ENCODE data around the gene PMFBP1.

Gene PMFBP1

GRCh38 chr16:72172105-72173034 lies at the start of gene PMFBP1:
Gene PMFBP1 (minus strand): TSS chr16:72172155. CDS start chr16:72171208, 947 bp downstream.
- peak in 1 of 2 experiments; percentile 25 for DNase-seq

- no peak for DNase-seq
Observed at GRCh38 chr16:72221630-72222024, 49.7 kb upstream of the PMFBP1 start.

- DNase-seq = no peak
Observed at GRCh38 chr16:72220875-72221629, 49.1 kb upstream of the PMFBP1 start.

GRCh38 chr16:72219282-72219681 lies 47.3 kb upstream of the PMFBP1 start:
- DNase-seq = no peak

GRCh38 chr16:72216767-72217166 lies 44.8 kb upstream of the PMFBP1 start:
- DNase-seq = no peak

GRCh38 chr16:72214821-72215220 lies 42.9 kb upstream of the PMFBP1 start:
- no peak for DNase-seq

GRCh38 chr16:72211110-72211509 lies 39.2 kb upstream of the PMFBP1 start:
- DNase-seq = no peak

- no peak for DNase-seq
Observed at GRCh38 chr16:72210555-72210954, 38.6 kb upstream of the PMFBP1 start.

GRCh38 chr16:72210072-72210471 lies 38.1 kb upstream of the PMFBP1 start:
- DNase-seq = no peak

- no peak for DNase-seq
Observed at GRCh38 chr16:72206299-72206698, 34.3 kb upstream of the PMFBP1 start.

- DNase-seq = peak; percentile 31
Observed at GRCh38 chr16:72203401-72203800, 31.4 kb upstream of the PMFBP1 start.

- no peak for DNase-seq
Observed at GRCh38 chr16:72202014-72202413, 30.1 kb upstream of the PMFBP1 start.

- DNase-seq = no peak
Observed at GRCh38 chr16:72201387-72201786, 29.4 kb upstream of the PMFBP1 start.

GRCh38 chr16:72199761-72200337 lies 27.9 kb upstream of the PMFBP1 start:
- DNase-seq = no peak

- DNase-seq = no peak
Observed at GRCh38 chr16:72198771-72199201, 26.8 kb upstream of the PMFBP1 start.

GRCh38 chr16:72198021-72198711 lies 26.2 kb upstream of the PMFBP1 start:
- DNase-seq = no peak

- no peak for DNase-seq
Observed at GRCh38 chr16:72197545-72197944, 25.6 kb upstream of the PMFBP1 start.

- DNase-seq = no peak
Observed at GRCh38 chr16:72195609-72196008, 23.7 kb upstream of the PMFBP1 start.

GRCh38 chr16:72191551-72191950 lies 19.6 kb upstream of the PMFBP1 start:
- DNase-seq = no peak

- DNase-seq = no peak
Observed at GRCh38 chr16:72189865-72190371, 18.0 kb upstream of the PMFBP1 start.

- DNase-seq = no peak
Observed at GRCh38 chr16:72188541-72188940, 16.6 kb upstream of the PMFBP1 start.

- DNase-seq = no peak
Observed at GRCh38 chr16:72187551-72187950, 15.6 kb upstream of the PMFBP1 start.

GRCh38 chr16:72182976-72183375 lies 11.0 kb upstream of the PMFBP1 start:
- no peak for DNase-seq

Measured in activated T-cell treated with anti-CD3 and anti-CD28 coated beads, Interleukin-2, amount 50 U/mL, for 48 hours (primary cell).